Measurements from ENCODE around the gene CACNA2D3.

DNA sequence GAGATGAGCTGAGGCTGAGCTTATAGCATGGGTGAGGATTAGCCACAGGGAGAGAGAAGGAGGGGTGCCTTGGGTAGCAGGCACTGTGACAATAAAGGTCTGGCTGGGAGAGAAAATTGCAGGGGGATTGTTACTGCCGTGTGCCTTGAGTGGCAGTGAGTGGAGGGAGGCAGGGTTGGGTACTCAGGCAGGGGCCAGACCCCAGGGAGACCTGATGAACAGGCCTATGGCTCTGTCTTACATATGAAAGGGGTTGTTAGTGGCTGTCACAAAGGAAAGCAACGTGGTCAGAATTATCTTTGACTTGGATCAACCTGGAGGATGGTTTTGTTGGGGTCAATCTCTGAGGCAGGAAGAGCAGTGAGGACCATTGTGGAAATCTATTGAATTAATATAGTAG lies 721.0 kb downstream of the CACNA2D3 start:
- TF ChIP-seq, protein P1, sequence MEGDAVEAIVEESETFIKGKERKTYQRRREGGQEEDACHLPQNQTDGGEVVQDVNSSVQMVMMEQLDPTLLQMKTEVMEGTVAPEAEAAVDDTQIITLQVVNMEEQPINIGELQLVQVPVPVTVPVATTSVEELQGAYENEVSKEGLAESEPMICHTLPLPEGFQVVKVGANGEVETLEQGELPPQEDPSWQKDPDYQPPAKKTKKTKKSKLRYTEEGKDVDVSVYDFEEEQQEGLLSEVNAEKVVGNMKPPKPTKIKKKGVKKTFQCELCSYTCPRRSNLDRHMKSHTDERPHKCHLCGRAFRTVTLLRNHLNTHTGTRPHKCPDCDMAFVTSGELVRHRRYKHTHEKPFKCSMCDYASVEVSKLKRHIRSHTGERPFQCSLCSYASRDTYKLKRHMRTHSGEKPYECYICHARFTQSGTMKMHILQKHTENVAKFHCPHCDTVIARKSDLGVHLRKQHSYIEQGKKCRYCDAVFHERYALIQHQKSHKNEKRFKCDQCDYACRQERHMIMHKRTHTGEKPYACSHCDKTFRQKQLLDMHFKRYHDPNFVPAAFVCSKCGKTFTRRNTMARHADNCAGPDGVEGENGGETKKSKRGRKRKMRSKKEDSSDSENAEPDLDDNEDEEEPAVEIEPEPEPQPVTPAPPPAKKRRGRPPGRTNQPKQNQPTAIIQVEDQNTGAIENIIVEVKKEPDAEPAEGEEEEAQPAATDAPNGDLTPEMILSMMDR (IDR thresholded peaks at IDR 0.05; ENCODE audit: insufficient read depth, low read depth, low read length): no peak
- no peak for TF ChIP-seq EZH2 (IDR thresholded peaks at IDR 0.05; ENCODE audit: insufficient read depth, low read length)
